HFF-Myc (cell line): ENCODE results near the gene BLID.

ENCODE experiments used
- DNase-seq: peaks from one replicate; pipeline ENCODE4 v3.0.0-alpha.2; 2011; ENCODE audit warnings: low read depth; ENCODE audit errors: extremely low read depth
- H3K4me3 ChIP-seq: replicated peaks from 2 replicates; pipeline ENCODE4 v1.5.1; 2011; ENCODE audit warnings: low read depth, mild to moderate bottlenecking, control low read depth, low read length
- TF ChIP-seq, protein P1 (sequence below): IDR thresholded peaks from 2 replicates; pipeline ENCODE4 v1.5.1; 2012; ENCODE audit warnings: mild to moderate bottlenecking, low read depth, low read length, control low read depth; ENCODE audit errors: missing control alignments

The BLID gene

DNA sequence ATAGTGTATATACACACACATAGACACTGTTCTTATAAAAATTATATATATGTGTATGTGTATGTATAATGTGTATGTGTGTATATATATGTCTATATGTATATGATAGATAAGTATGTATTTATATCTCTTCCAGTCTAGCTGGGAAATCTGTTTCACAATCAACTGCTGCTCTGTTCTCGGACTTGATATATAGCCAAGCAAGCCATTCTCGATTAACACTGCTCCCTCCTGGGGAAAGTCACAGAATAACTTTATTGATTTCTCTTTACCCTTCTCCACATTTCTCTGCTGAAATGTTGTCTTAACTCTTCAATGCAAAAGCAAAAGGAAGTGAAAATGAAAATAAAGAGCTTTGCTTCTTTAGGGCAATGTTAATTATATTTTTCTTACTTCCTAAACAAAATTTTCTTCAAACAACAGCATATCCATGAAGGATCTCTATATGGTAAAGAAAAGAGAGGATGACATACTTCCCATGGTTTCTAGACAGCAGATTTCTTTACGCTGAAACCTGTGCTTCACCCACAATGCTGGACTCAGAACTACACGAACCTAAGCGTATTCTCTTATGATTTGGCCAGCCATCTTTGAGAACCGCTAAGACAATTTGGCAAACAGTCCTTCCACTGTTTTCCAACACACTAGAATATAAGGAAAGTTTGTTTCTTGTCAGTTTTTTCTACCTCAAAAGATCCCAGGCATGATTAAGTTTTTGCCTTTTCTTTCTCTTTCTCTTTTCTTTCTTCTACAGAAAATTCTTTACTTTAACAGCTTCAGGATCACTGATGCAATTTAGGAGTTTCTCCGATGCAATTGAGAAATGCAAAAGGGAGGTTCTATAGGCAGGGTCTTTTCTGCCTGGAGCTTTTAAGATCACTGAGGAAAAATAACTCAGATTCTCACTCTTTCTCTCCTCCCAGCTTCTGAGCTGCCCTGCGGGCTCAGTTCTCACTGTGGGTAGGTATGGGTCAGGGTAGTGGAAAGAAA lies 1.9 kb downstream of the BLID start:
- TF ChIP-seq, protein P1, sequence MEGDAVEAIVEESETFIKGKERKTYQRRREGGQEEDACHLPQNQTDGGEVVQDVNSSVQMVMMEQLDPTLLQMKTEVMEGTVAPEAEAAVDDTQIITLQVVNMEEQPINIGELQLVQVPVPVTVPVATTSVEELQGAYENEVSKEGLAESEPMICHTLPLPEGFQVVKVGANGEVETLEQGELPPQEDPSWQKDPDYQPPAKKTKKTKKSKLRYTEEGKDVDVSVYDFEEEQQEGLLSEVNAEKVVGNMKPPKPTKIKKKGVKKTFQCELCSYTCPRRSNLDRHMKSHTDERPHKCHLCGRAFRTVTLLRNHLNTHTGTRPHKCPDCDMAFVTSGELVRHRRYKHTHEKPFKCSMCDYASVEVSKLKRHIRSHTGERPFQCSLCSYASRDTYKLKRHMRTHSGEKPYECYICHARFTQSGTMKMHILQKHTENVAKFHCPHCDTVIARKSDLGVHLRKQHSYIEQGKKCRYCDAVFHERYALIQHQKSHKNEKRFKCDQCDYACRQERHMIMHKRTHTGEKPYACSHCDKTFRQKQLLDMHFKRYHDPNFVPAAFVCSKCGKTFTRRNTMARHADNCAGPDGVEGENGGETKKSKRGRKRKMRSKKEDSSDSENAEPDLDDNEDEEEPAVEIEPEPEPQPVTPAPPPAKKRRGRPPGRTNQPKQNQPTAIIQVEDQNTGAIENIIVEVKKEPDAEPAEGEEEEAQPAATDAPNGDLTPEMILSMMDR: no peak
- H3K4me3 ChIP-seq: no peak overlapping the region
- DNase-seq: no peak

DNA sequence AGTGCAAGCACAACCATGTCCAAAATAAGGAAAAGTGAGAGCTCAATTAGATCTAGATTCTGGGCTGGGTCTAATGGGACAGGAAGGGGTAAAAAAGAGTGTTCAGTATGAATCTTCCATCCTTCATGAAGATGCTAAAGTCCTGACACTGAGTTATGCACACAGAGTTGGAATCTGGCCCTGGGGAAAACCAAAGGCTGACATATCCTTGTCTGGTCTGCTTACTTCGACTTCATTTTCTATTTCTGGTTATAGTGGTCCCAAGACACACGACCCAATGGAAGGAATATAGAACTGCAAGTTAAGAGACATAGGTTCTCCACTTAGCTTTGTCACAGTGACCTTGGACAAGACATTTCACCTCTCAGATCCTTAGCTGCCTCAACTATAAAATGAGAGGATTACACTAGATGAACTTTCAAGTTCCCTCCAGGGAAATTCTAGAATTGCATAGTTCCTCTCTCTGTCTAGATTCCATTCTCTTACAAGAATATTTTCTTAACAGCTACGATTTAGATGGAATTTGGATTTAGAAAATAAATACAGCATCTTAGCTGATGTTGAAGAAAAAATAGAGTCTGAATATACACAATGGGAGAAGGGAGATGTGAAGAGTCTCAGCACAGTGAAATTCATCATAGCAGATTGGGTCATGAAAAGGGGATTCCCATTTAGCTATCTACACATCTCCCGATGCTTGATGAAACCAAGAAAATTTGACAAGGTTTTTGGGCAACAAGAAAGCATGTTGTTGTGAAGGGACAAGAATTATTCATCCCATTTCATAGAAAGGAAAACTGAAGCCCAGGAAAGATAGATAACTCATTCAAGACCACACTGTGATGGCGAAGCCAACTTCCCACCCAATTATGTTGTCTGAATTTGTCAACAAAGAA lies 3.3 kb downstream of the BLID start:
- DNase-seq: no peak
- TF ChIP-seq, protein P1: no peak
- no peak overlapping the region for H3K4me3 ChIP-seq

DNA sequence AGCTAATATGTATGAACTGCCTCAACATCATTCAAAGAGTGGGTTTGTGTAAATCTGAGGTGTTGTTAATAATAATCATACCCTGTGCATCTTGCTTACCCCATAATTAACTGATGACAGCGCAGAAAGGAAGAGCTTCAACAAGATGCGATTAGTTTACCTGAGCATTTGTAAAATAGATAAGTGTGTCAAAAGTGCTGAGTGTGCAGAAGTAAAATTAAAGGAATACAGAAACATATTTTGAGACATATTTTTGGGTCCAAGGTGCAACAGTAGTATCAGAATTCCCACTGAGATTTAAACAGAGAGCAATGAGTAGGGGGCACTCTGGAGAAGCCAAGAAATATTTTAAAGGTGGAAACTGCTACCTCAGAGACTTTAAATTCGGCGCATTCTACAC lies 6.1 kb downstream of the BLID start:
- no peak overlapping the region for H3K4me3 ChIP-seq
- TF ChIP-seq, protein P1: no peak
- no peak for DNase-seq

DNA sequence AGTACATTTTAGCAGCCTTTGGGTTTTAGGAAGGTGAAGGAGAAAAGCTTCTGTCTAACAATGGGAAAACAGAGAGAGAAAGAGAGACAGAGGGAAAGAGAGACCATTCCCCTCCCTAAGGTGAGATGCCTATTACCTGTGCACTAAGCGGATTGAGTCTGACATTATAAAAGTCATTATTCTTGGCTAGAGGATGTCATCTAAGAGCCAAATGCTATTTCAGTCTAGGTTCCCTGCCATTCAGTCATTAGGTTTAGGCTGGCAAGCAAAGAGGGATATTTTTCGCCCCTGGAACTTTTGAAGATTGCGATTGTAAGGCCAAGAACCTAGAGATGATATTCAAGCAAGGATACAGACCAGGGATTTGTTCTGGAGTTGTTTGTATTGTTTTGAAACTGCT lies 7.2 kb downstream of the BLID start:
- no peak overlapping the region for H3K4me3 ChIP-seq
- no peak for DNase-seq
- TF ChIP-seq, protein P1: no peak

DNA sequence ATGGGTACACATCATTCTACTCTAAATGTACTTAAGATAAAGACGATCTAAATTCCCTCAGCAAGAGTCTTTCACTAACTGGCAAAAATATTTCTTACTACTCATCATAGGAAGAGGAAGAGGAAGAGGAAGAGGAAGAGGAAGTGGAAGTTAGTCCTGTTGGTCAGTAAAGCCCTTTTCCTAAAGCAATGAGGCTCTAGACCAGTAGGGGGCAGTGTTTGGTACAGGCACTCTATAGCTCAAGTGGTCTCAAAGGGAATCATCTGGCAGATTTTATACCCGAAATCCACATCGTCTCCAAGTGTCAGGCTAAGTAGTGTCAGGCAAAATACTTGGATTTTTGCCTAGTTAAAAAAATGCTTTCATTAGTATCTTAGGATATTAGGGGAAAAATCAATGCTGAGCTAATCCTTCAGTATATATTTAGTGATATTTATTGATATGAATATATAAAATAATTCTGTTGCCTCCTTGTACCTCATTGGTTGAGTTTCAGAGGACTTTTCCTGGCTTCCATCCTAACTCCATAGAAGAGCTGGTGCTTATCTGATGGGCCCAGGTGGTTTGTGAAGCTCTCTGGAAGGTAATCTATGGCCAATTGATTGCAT lies 7.7 kb downstream of the BLID start:
- no peak for DNase-seq
- no peak overlapping the region for H3K4me3 ChIP-seq
- TF ChIP-seq, protein P1: peak; percentile 85

DNA sequence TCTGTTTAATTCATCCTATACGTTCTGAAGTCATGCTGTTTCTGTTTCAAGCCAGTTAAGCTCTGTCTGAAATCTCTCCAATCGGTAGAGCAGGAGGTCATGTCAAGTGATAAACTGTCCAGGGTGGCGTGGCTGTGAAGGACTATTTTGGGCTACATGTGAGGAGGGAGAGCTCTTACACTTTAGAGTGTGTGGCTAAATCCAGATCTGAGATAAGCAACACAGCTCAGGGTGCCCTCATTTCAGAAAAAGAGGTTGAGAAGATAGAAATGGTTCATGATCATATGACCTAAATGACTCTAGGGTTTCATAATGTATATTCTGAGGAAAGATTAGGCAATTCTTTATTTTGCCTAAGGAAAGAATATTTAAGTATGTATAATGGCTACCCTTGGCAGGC lies 8.4 kb downstream of the BLID start:
- no peak for DNase-seq
- H3K4me3 ChIP-seq: no peak overlapping the region
- TF ChIP-seq, protein P1: no peak
